K562 (cell line): Measurements from ENCODE around the gene USP5. TPM values are rescaled to one million over a fixed set of nuclear protein-coding genes. Genes with fewer than 3 reads are reported as not detected.

ENCODE experiments used
- ATAC-seq: fragments of 200-7000 bp; cut with Tn5 transposase; 3 replicates; pipeline ENCODE4 v1.9.1; 2020; ENCODE audit warnings: moderate library complexity
- BruUV-seq: library from RNA; stranded (reverse); fragments of 400-500 nt; replicated peaks from 2 replicates; lab custom pipeline; 2021; lab: Mats Ljungman, UMichigan
- CTCF ChIA-PET: fragments of 300-600 bp; formaldehyde crosslinking; extraction: SDS; loops from one replicate; lab custom pipeline; 2021; ENCODE audit warnings: low intra/inter-chr PET ratio; lab: Yijun Ruan, JAX
- POLR2A ChIA-PET: fragments of 300-600, 350-650 bp; sonication (Branson Sonifier 250); formaldehyde crosslinking; extraction: SDS; loops from one replicate; lab custom pipeline; 2021; ENCODE audit warnings: antibody characterized with exemption, inconsistent platforms; lab: Yijun Ruan, JAX
- DNase-seq, 4 experiments: peaks; one replicate each; pipeline versions ENCODE4 v3.0.0 to v3.0.0-alpha.2; 2011 to 2018; ENCODE audit warnings: low spot score in 3 of 4, mixed read lengths in 3 of 4; ENCODE audit errors: extremely low read depth in 1 of 4
- FAIRE-seq: peaks from 2 replicates; lab custom pipeline; 2011; peaks lifted over from hg19 to GRCh38; lab: Jason Lieb, UNC
- H2AFZ ChIP-seq: 2 replicates; pipeline ENCODE4 v1.6.0; 2011; ENCODE audit warnings: low read depth, low read length, control low read depth, inconsistent platforms
- H3K27ac ChIP-seq: fragments of 200-600 bp; 3 replicates; pipeline ENCODE4 v1.8.0; 2011; ENCODE audit warnings: low read depth, mild to moderate bottlenecking, control low read depth, inconsistent platforms, low read length, moderate library complexity, mixed read lengths; ENCODE audit errors: extremely low read depth
- H3K27me3 ChIP-seq, 2 experiments: fragments of 300-600 bp in 1 of 2; 2 replicates in 1 of 2; 3 replicates in 1 of 2; pipeline versions ENCODE4 v1.6.0 to v1.8.0; 2011; ENCODE audit warnings: inconsistent platforms in 2 of 2, low read length in 2 of 2, mild to moderate bottlenecking in 1 of 2, mixed read lengths in 1 of 2, moderate library complexity in 1 of 2; ENCODE audit not compliant: control insufficient read depth in 2 of 2, insufficient read depth in 2 of 2
- H3K36me3 ChIP-seq: fragments of 300-600 bp; 3 replicates; pipeline ENCODE4 v1.8.0; 2011; ENCODE audit warnings: mild to moderate bottlenecking, low read length, inconsistent platforms; ENCODE audit not compliant: control insufficient read depth, insufficient read depth
- H3K4me1 ChIP-seq, 2 experiments: fragments of 200-600 bp in 1 of 2; replicated peaks in 1 of 2; 2 replicates in 1 of 2; 3 replicates in 1 of 2; pipeline versions ENCODE4 v1.5.1 to v1.8.0; 2011; ENCODE audit warnings: inconsistent platforms in 2 of 2, low read length in 2 of 2, mild to moderate bottlenecking in 1 of 2, mixed read lengths in 1 of 2, moderate library complexity in 1 of 2; ENCODE audit not compliant: control insufficient read depth in 2 of 2, insufficient read depth in 2 of 2
- H3K4me2 ChIP-seq: 2 replicates; pipeline ENCODE4 v1.6.1; 2011; ENCODE audit warnings: low read length, control low read depth, inconsistent platforms, mixed read lengths; ENCODE audit not compliant: insufficient read depth
- H3K4me3 ChIP-seq: fragments of 200-600 bp; sonication (generic), shearing (Covaris generic); 2 replicates; pipeline ENCODE4 v1.5.1; 2016; ENCODE audit warnings: control low read depth, inconsistent platforms
- H3K79me2 ChIP-seq: fragments of 200-600 bp; 3 replicates; pipeline ENCODE4 v1.8.0; 2011; ENCODE audit warnings: low read length, inconsistent platforms; ENCODE audit not compliant: control insufficient read depth, insufficient read depth
- H3K9ac ChIP-seq, 2 experiments: 2 replicates each; pipeline versions ENCODE4 v1.6.0 to v1.6.1; 2011; ENCODE audit warnings: low read depth in 2 of 2, low read length in 2 of 2, control low read depth in 1 of 2, inconsistent platforms in 1 of 2, mild to moderate bottlenecking in 1 of 2, mixed read lengths in 1 of 2; ENCODE audit not compliant: insufficient read depth in 1 of 2
- H3K9me1 ChIP-seq: one replicate; pipeline ENCODE4 v1.6.0; 2011; ENCODE audit warnings: inconsistent platforms, mild to moderate bottlenecking, low read length, moderate library complexity; ENCODE audit not compliant: control insufficient read depth, insufficient read depth
- H3K9me3 ChIP-seq: replicated peaks from 2 replicates; pipeline ENCODE4 v1.5.1; 2011; ENCODE audit warnings: low read depth, low read length, inconsistent platforms; ENCODE audit not compliant: control insufficient read depth, insufficient read depth
- H4K20me1 ChIP-seq: replicated peaks from 2 replicates; pipeline ENCODE4 v1.6.1; 2011; ENCODE audit warnings: low read length, inconsistent platforms, mixed read lengths; ENCODE audit not compliant: control insufficient read depth, insufficient read depth
- ARNT ChIP-seq, 2 experiments: fragments of 450-650 bp; IDR thresholded peaks; 2 replicates each; pipeline ENCODE4 v1.6.1; 2016; ENCODE audit warnings: mild to moderate bottlenecking in 1 of 2
- CTCF ChIP-seq, 3 experiments: IDR thresholded peaks in 2 of 3; conservative IDR thresholded peaks in 1 of 3; 2 replicates each; pipeline ENCODE4 v1.5.1; 2011 to 2012; ENCODE audit warnings: low read length in 3 of 3, mild to moderate bottlenecking in 3 of 3, control low read depth in 2 of 3, improper control_type of control experiment in 1 of 3, inconsistent platforms in 1 of 3, low read depth in 1 of 3, mixed read lengths in 1 of 3, moderate library complexity in 1 of 3; ENCODE audit not compliant: insufficient read depth in 2 of 3
- ESRRA ChIP-seq: fragments of 450-650 bp; IDR thresholded peaks from 2 replicates; pipeline ENCODE4 v1.6.1; 2014; ENCODE audit warnings: low read depth, mild to moderate bottlenecking, moderate library complexity, borderline replicate concordance
- FOSL1 ChIP-seq: fragments of 200-800 bp; sonication (Bioruptor generic); conservative IDR thresholded peaks from 2 replicates; pipeline ENCODE4 v1.6.1; 2016; ENCODE audit warnings: missing genetic modification characterization, missing compliant biosample characterization
- MIER1 ChIP-seq: fragments of 450-650 bp; IDR thresholded peaks from 2 replicates; pipeline ENCODE4 v1.6.1; 2016; ENCODE audit warnings: antibody characterized with exemption, mild to moderate bottlenecking, low read depth
- MTA2 ChIP-seq: fragments of 450-650 bp; IDR thresholded peaks from 2 replicates; pipeline ENCODE4 v1.6.1; 2016; ENCODE audit warnings: low read depth
- SNRNP70 ChIP-seq: fragments of 200-400 bp; formaldehyde crosslinking; optimal IDR thresholded peaks from 2 replicates; pipeline ENCODE3; 2017; ENCODE audit warnings: low read depth, low read length
- TFAP4 ChIP-seq: sonication (generic); formaldehyde crosslinking; IDR thresholded peaks from 2 replicates; pipeline ENCODE4 v1.8.0; 2022; ENCODE audit warnings: missing genetic modification reagents, mild to moderate bottlenecking, moderate library complexity, borderline replicate concordance
- WHSC1 ChIP-seq: IDR thresholded peaks from one replicate; pipeline ENCODE4 v1.6.1; 2012; ENCODE audit warnings: low read length, control low read depth, inconsistent platforms
- ZEB2 ChIP-seq: fragments of 450-650 bp; IDR thresholded peaks from 2 replicates; pipeline ENCODE4 v1.6.1; 2016
- whole genome bisulfite sequencing: fragments of 100-300 bp; shearing (Covaris generic); methylation state at CpG from one replicate; pipeline ENCODE4 v1.1.6; 2016; ENCODE audit warnings: low coverage, mixed read lengths; ENCODE audit not compliant: insufficient coverage; ENCODE audit errors: missing lambda C conversion rate; 5-methylcytosine and 5-hydroxymethylcytosine counted together
- in situ Hi-C: fragments of 300-500 bp; cut with MboI; formaldehyde crosslinking; loops from 4 replicates; pipeline ENCODE4 v1.15.0; 2018; ENCODE audit warnings: inconsistent platforms, mixed read lengths
- intact Hi-C: fragments of 100-400 bp; cut with micrococcal nuclease; formaldehyde crosslinking; loops from 2 replicates; pipeline ENCODE4 v1.14.2; 2022
- polyA plus RNA-seq, 8 experiments: library from polyadenylated mRNA; depleted of rRNA in 4 of 8; stranded (reverse) in 5 of 8; unstranded in 3 of 8; fragments of >200 nt; fragmentation: Nextera tagmentation in 2 of 8; fragmentation: Illumina TruSeq in 1 of 8; extraction: Ambion mirVana in 2 of 8; extraction: Trizol in 1 of 8; gene quantifications; 2 replicates each; pipeline versions ENCODE4 v1.2.1 to v1.2.3, GENCODE V29; 2011 to 2014; ENCODE audit warnings: inconsistent platforms in 1 of 8, missing spikeins in 1 of 8
- total RNA-seq, 7 experiments: library from RNA; depleted of rRNA in 6 of 7; stranded (reverse); fragments of >200 nt in 6 of 7; fragmentation: Illumina TruSeq in 2 of 7; extraction: Trizol in 2 of 7; gene quantifications; 2 replicates each; pipeline versions ENCODE4 v1.2.1 to v1.2.3, GENCODE V29; 2011 to 2021; ENCODE audit warnings: low replicate concordance in 1 of 7
- TF ChIP-seq, protein P1 (sequence below), 2 experiments: fragments of 450-650 bp; conservative IDR thresholded peaks; 2 replicates each; pipeline ENCODE4 v1.6.1; 2017; ENCODE audit warnings: mild to moderate bottlenecking in 2 of 2, moderate library complexity in 2 of 2
- TF ChIP-seq, protein P2 (sequence below): fragments of 200-800 bp; sonication (Bioruptor generic); IDR thresholded peaks from 2 replicates; pipeline ENCODE4 v1.6.1; 2017; ENCODE audit warnings: missing genetic modification characterization, missing compliant biosample characterization
- TF ChIP-seq, protein P3 (sequence below): fragments of 450-650 bp; IDR thresholded peaks from 2 replicates; pipeline ENCODE4 v1.6.1; 2017; ENCODE audit warnings: mild to moderate bottlenecking, moderate library complexity

Gene USP5
- total and polyA plus RNA-seq, 9 of the 15 experiments (the other 6 are each of a cell fraction or from before 2014, with no cell fraction given), result 1.4 to 107 (median 48.6) TPM

DNA sequence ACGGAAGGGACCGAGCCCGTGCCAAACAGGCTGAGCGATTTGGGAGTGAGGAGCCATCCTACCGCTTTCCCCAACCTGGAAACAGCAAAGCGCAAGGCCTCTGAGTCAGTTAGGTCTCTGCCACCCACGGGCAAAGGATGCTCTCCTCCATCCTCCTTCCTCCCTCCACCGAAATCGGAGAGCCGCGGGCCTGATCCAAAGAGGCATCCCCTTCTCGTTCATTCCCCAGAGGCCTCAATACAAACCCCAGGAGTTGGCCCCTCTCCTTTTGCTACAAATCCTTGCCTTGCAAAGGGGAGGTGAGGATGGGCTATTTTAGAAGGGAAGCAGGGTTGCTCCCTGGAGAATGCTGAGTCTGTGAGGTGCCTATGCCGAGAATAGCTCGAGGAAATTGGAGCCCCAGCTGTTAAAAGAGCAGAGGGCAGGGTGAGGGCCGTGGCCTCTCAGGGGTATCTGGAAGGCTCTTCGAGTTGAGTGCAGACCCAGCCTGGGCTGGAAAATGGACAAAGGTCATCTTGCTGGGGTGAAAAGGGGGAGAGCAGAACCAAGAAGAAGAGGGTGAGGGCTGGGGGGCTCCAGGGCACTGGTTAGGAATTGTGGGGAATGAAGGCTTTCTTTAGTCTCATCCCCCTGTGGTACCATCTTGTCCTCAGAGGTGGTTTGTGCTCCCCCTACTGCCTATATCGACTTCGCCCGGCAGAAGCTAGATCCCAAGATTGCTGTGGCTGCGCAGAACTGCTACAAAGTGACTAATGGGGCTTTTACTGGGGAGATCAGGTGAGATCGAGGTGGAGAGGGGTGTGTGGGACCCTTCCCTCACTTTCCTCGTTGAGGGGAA is 16.5 kb downstream of the USP5 start:
- intact Hi-C loops (loop anchor here (5.0 kb wide), 1 partner anchor 74 kb away; the partner anchor contains the start of genes C12orf57 and RNU7-1), in situ Hi-C loops (loop anchor here (5.0 kb wide), 1 partner anchor 74 kb away; the partner anchor contains the start of genes C12orf57 and RNU7-1)
- Histone ChIP-seq H3K4me1 (peaks cover 33 to 58% of the 10 kb centered on the region in 2 experiments; a peak in 4 of 5 replicates), H3K27ac (peak overlapping the region; percentile 94), H3K9me1 (no peaks in the 10 kb centered on the region), H3K36me3 (peaks cover 61% of the 10 kb centered on the region), H3K4me3 (peak overlapping the region; percentile 96), H3K9me3 (no peaks in the 10 kb centered on the region), H2AFZ (no peak overlapping the region), H3K79me2 (peaks cover 51% of the 10 kb centered on the region), H4K20me1 (peaks cover 47% of the 10 kb centered on the region), H3K9ac (peak overlapping the region; percentile 87 to 98), H3K27me3 (no peaks in the 10 kb centered on the region), H3K4me2 (peak overlapping the region; percentile 87)
- WGBS, result 1% methylated on average over 17 of the region's 22 CpGs
- POLR2A ChIA-PET, result interaction anchor here (0.5 to 11.3 kb wide), 26 partner anchors 10 to 1050 kb away, joined by 3 to 174 read pairs (median 4); partner anchors contain the start of genes C12orf57, CDCA3, MLF2 and RNU7-1
- ATAC-seq (no peak), DNase-seq (peak in 2 of 4 experiments; percentile 13 to 36), FAIRE-seq (peak; percentile 58)
- CTCF ChIA-PET, result interaction anchor here (0.9 to 1.5 kb wide), 4 partner anchors 93 to 245 kb away, joined by 3 to 5 read pairs (median 3); no protein-coding TSS in a partner anchor
- BruUV-seq, result no TSS peak
- 0 out of 2 replicates have a peak, but pooled peaks have one; percentile 2 for TF ChIP-seq TFAP4
- TF ChIP-seq SNRNP70, result peak; percentile 94
- TF ChIP-seq, protein P1, sequence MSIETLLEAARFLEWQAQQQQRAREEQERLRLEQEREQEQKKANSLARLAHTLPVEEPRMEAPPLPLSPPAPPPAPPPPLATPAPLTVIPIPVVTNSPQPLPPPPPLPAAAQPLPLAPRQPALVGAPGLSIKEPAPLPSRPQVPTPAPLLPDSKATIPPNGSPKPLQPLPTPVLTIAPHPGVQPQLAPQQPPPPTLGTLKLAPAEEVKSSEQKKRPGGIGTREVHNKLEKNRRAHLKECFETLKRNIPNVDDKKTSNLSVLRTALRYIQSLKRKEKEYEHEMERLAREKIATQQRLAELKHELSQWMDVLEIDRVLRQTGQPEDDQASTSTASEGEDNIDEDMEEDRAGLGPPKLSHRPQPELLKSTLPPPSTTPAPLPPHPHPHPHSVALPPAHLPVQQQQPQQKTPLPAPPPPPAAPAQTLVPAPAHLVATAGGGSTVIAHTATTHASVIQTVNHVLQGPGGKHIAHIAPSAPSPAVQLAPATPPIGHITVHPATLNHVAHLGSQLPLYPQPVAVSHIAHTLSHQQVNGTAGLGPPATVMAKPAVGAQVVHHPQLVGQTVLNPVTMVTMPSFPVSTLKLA (conservative IDR thresholded peaks at IDR 0.05), result no peak
- TF ChIP-seq, protein P2, sequence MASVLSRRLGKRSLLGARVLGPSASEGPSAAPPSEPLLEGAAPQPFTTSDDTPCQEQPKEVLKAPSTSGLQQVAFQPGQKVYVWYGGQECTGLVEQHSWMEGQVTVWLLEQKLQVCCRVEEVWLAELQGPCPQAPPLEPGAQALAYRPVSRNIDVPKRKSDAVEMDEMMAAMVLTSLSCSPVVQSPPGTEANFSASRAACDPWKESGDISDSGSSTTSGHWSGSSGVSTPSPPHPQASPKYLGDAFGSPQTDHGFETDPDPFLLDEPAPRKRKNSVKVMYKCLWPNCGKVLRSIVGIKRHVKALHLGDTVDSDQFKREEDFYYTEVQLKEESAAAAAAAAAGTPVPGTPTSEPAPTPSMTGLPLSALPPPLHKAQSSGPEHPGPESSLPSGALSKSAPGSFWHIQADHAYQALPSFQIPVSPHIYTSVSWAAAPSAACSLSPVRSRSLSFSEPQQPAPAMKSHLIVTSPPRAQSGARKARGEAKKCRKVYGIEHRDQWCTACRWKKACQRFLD (CRISPR knock-in tag), result no peak
- TF ChIP-seq MTA2, result no peak
- TF ChIP-seq ARNT (IDR thresholded peaks at IDR 0.05), result no peak
- TF ChIP-seq ESRRA, result no peak
- TF ChIP-seq, protein P3, sequence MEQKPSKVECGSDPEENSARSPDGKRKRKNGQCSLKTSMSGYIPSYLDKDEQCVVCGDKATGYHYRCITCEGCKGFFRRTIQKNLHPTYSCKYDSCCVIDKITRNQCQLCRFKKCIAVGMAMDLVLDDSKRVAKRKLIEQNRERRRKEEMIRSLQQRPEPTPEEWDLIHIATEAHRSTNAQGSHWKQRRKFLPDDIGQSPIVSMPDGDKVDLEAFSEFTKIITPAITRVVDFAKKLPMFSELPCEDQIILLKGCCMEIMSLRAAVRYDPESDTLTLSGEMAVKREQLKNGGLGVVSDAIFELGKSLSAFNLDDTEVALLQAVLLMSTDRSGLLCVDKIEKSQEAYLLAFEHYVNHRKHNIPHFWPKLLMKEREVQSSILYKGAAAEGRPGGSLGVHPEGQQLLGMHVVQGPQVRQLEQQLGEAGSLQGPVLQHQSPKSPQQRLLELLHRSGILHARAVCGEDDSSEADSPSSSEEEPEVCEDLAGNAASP, result no peak
- no peak for TF ChIP-seq ZEB2
- no peak for TF ChIP-seq FOSL1 (tag)
- no peak for TF ChIP-seq MIER1
- TF ChIP-seq CTCF (IDR thresholded peaks at IDR 0.05 in 2 of 3, conservative IDR thresholded peaks at IDR 0.05 in 1 of 3; ENCODE audit: insufficient read depth in 2 of 3, low read depth in 1 of 3, low read length in 3 of 3), result peak in 2 of 3 experiments; percentile 14 to 22; a peak in 1 of 6 replicates
- TF ChIP-seq WHSC1, result no peak
